SK-N-SH treated with all-trans-retinoic acid at 6 μM for 48 hours (cell line): ENCODE results near the gene SMAD6.

Experiments
- ARNTL ChIP-seq: fragments of 450-650 bp; formaldehyde crosslinking; IDR thresholded peaks from 2 replicates; pipeline ENCODE4 v1.5.0; 2020; ENCODE audit warnings: low read depth, mild to moderate bottlenecking, moderate library complexity, borderline replicate concordance
- GLIS3 ChIP-seq: fragments of 250-450 bp; sonication (Bioruptor Pico); IDR thresholded peaks from 2 replicates; pipeline ENCODE4 v1.5.0; 2020; ENCODE audit warnings: mild to moderate bottlenecking, moderate library complexity
- ISL1 ChIP-seq: fragments of 250-450 bp; sonication (Bioruptor Pico); IDR thresholded peaks from 2 replicates; pipeline ENCODE4 v2.1.2; 2022; ENCODE audit warnings: mild to moderate bottlenecking, moderate library complexity
- OSR1 ChIP-seq: fragments of 250-450 bp; sonication (Bioruptor Pico); IDR thresholded peaks from 2 replicates; pipeline ENCODE4 v1.8.0; 2022; ENCODE audit warnings: moderate library complexity, mild to moderate bottlenecking, inconsistent platforms
- PPARA ChIP-seq: fragments of 250-450 bp; sonication (Bioruptor Pico); IDR thresholded peaks from 2 replicates; pipeline ENCODE4 v1.5.0; 2020; ENCODE audit warnings: mild to moderate bottlenecking, borderline replicate concordance
- RARB ChIP-seq: fragments of 250-450 bp; sonication (Bioruptor Pico); IDR thresholded peaks from 2 replicates; pipeline ENCODE4 v1.8.0; 2021; ENCODE audit warnings: mild to moderate bottlenecking, moderate library complexity
- TCF4 ChIP-seq: fragments of 250-450 bp; sonication (Bioruptor Pico); IDR thresholded peaks from 2 replicates; pipeline ENCODE4 v1.8.0; 2021; ENCODE audit warnings: mild to moderate bottlenecking, moderate library complexity, borderline replicate concordance
- TOX ChIP-seq: fragments of 250-450 bp; sonication (Bioruptor Pico); IDR thresholded peaks from 2 replicates; pipeline ENCODE4 v1.8.0; 2021; ENCODE audit warnings: mild to moderate bottlenecking, moderate library complexity, borderline replicate concordance
- ZC3H10 ChIP-seq: fragments of 250-450 bp; sonication (Bioruptor Pico); IDR thresholded peaks from 2 replicates; pipeline ENCODE4 v1.5.1; 2021; ENCODE audit warnings: mild to moderate bottlenecking, moderate library complexity
- ZFP3 ChIP-seq: fragments of 250-450 bp; sonication (Bioruptor Pico); IDR thresholded peaks from 2 replicates; pipeline ENCODE4 v1.5.0; 2020; ENCODE audit warnings: mild to moderate bottlenecking, moderate library complexity
- ZNF70 ChIP-seq: fragments of 450-650 bp; formaldehyde crosslinking; IDR thresholded peaks from 2 replicates; pipeline ENCODE4 v1.5.0; 2020; ENCODE audit warnings: mild to moderate bottlenecking, moderate library complexity
- TF ChIP-seq, protein P1 (sequence below): fragments of 250-450 bp; sonication (Bioruptor Pico); IDR thresholded peaks from 2 replicates; pipeline ENCODE4 v1.8.0; 2020; ENCODE audit warnings: mild to moderate bottlenecking, moderate library complexity, borderline replicate concordance
- TF ChIP-seq, protein P2 (sequence below): fragments of 250-450 bp; sonication (Bioruptor Pico); IDR thresholded peaks from 2 replicates; pipeline ENCODE4 v1.5.1; 2020; ENCODE audit warnings: low read depth, mild to moderate bottlenecking, moderate library complexity

DNA sequence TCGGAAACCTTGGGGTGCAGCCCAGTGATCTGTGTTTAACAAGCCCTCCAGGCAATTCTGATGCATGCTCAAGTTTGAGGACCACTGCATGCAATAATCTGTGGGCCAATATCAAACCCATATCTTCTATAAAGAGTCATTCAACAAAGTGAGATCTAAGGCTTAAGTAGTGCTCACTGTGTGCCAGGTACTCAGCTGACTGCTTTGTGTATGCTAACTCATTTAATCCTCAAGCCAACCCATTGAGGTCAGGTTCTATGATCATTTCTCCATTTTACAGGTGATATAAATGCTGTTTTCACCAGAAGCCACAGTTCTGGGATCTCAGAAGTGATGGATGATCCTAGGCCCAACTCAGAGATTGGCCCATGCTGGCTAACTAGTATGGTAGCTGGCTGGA is 101.7 kb downstream of the SMAD6 start:
- TF ChIP-seq PPARA (CRISPR knock-in tag) (no peak), ZFP3 (no peak), RARB (CRISPR knock-in tag) (no peak), ZC3H10 (CRISPR knock-in tag) (no peak), GLIS3 (CRISPR knock-in tag) (no peak), OSR1 (no peak), TCF4 (CRISPR knock-in tag) (no peak), ARNTL (CRISPR knock-in tag) (no peak), ZNF70 (no peak), TOX (no peak), ISL1 (CRISPR knock-in tag) (no peak)
- TF ChIP-seq, protein P1, sequence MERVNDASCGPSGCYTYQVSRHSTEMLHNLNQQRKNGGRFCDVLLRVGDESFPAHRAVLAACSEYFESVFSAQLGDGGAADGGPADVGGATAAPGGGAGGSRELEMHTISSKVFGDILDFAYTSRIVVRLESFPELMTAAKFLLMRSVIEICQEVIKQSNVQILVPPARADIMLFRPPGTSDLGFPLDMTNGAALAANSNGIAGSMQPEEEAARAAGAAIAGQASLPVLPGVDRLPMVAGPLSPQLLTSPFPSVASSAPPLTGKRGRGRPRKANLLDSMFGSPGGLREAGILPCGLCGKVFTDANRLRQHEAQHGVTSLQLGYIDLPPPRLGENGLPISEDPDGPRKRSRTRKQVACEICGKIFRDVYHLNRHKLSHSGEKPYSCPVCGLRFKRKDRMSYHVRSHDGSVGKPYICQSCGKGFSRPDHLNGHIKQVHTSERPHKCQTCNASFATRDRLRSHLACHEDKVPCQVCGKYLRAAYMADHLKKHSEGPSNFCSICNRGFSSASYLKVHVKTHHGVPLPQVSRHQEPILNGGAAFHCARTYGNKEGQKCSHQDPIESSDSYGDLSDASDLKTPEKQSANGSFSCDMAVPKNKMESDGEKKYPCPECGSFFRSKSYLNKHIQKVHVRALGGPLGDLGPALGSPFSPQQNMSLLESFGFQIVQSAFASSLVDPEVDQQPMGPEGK (CRISPR knock-in tag): no peak
- TF ChIP-seq, protein P2, sequence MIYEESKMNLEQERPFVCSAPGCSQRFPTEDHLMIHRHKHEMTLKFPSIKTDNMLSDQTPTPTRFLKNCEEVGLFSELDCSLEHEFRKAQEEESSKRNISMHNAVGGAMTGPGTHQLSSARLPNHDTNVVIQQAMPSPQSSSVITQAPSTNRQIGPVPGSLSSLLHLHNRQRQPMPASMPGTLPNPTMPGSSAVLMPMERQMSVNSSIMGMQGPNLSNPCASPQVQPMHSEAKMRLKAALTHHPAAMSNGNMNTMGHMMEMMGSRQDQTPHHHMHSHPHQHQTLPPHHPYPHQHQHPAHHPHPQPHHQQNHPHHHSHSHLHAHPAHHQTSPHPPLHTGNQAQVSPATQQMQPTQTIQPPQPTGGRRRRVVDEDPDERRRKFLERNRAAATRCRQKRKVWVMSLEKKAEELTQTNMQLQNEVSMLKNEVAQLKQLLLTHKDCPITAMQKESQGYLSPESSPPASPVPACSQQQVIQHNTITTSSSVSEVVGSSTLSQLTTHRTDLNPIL: no peak
